CD4-positive, CD25-positive, alpha-beta regulatory T cell (primary cell): ENCODE data around the gene TAT. TPM values are rescaled to one million over a fixed set of nuclear protein-coding genes. Genes with fewer than 3 reads are reported as not detected.
"Not testable (repeated sequence)": the region's sequence is repeated elsewhere in the genome, so short reads cannot be mapped to it uniquely, and the experiment has no call there.

Source experiments
- ATAC-seq, 2 donors: fragments of 150-1000 bp; cut with Tn5 transposase; one replicate each; pipeline ENCODE4 v1.10.0; 2021; ENCODE audit warnings: low read depth in 2 of 2, moderate number of reproducible peaks in 2 of 2, moderate library complexity in 1 of 2
- DNase-seq, 3 donors: peaks; one replicate each; pipeline versions ENCODE4 v3.0.0 to v3.0.0-alpha.2; 2012 to 2022; ENCODE audit warnings: mixed read lengths in 1 of 3
- H3K27ac ChIP-seq: one replicate; pipeline ENCODE4 v1.7.0; 2013; ENCODE audit warnings: mild to moderate bottlenecking, low read length; ENCODE audit not compliant: insufficient read depth, poor library complexity, severe bottlenecking
- H3K27me3 ChIP-seq: one replicate; pipeline ENCODE4 v1.7.0; 2013; ENCODE audit warnings: low read length; ENCODE audit not compliant: control insufficient read depth, insufficient read depth
- H3K36me3 ChIP-seq: one replicate; pipeline ENCODE4 v1.7.0; 2013; ENCODE audit warnings: mild to moderate bottlenecking, low read length, moderate library complexity; ENCODE audit not compliant: control insufficient read depth, insufficient read depth
- H3K4me1 ChIP-seq: 2 replicates; pipeline ENCODE4 v1.7.0; 2013; ENCODE audit warnings: mild to moderate bottlenecking, low read length; ENCODE audit not compliant: insufficient read depth, control insufficient read depth, poor library complexity, severe bottlenecking
- H3K4me3 ChIP-seq: one replicate; pipeline ENCODE4 v1.7.0; 2013; ENCODE audit warnings: low read depth, mild to moderate bottlenecking, low read length, moderate library complexity
- H3K9me3 ChIP-seq, 2 experiments: 1 replicate in 1 of 2; 2 replicates in 1 of 2; pipeline ENCODE4 v1.7.0; 2013; ENCODE audit warnings: low read length in 2 of 2, mild to moderate bottlenecking in 1 of 2, moderate library complexity in 1 of 2; ENCODE audit not compliant: control insufficient read depth in 2 of 2
- H3K27ac Mint-ChIP-seq, 3 donors: one replicate each; pipeline ENCODE4 v1.8.0; 2020 to 2022; ENCODE audit warnings: mild to moderate bottlenecking in 3 of 3, mixed read lengths in 3 of 3, moderate library complexity in 2 of 3
- H3K27me3 Mint-ChIP-seq: one replicate; pipeline ENCODE4 v1.8.0; 2022; ENCODE audit warnings: mild to moderate bottlenecking, mixed read lengths
- H3K36me3 Mint-ChIP-seq: one replicate; pipeline ENCODE4 v1.8.0; 2020; ENCODE audit warnings: mixed read lengths
- H3K4me1 Mint-ChIP-seq, 4 donors: one replicate each; pipeline ENCODE4 v1.8.0; 2020 to 2022; ENCODE audit warnings: mixed read lengths in 4 of 4, mild to moderate bottlenecking in 1 of 4
- H3K4me3 Mint-ChIP-seq, 4 donors: one replicate each; pipeline ENCODE4 v1.8.0; 2020 to 2022; ENCODE audit warnings: mild to moderate bottlenecking in 4 of 4, mixed read lengths in 4 of 4, moderate library complexity in 3 of 4
- H3K9me3 Mint-ChIP-seq, 7 donors: one replicate each; pipeline ENCODE4 v1.8.0; 2020 to 2022; ENCODE audit warnings: mixed read lengths in 7 of 7, mild to moderate bottlenecking in 3 of 7, moderate library complexity in 2 of 7
- polyA plus RNA-seq, 4 donors: library from polyadenylated mRNA; unstranded; fragments of 300-500 nt; fragmentation: Illumina TruSeq; gene quantifications; one replicate each; pipeline ENCODE4 v1.2.3, GENCODE V29; 2021
- total RNA-seq: library from RNA; stranded (reverse); gene quantifications from one replicate; pipeline ENCODE4 v1.2.3, GENCODE V29; 2022

TAT gene
- total and polyA plus RNA-seq, 5 donors from 2014 or later: 0.06 to 0.23 (median 0.14) TPM; not detected in 2

DNA sequence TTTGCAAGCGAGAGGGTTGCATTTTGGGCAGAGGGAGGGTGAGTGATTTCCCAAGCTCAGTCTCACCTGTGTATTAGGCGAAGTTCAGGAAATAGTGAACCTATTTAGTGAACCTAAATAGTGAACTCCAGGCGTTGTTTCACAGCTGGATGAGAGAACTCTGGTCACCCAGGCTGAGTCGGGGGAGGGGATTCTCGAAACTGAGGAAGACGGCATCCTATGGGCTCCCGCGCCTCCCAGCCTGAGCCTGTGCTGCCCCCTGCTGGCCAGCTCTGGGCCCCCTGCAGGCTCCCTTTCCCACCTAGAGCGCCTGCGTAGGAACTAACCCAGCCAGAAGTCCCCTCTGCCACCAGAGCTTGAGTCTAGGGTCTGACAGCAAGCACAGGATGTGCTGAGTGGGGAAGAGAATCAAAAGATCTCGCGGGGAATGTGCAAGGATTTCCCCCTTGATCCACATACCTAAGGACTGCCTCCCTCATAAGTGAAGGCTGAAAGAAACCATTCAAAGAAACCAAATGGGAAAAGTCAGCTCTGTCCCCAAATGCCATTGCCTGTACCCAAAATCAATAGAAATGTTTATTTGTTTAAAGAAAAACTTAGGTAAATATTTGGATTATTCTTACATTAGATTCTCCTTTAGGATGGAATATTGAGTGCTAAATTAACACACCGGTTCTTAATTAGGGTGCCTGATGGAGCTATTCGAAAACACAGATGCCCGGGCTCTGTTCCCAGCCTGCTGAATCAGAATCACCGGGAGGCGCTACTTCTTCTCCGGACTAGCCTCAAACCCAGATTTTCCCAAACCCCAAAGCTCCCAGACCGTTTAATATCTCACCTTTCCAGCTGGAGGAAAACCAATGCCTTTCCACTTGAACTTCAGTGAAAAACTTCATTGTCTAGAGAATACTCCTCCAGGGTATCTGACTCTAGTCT, 34.3 kb upstream of the TAT start:
- peak; percentile 81 to 86 for ATAC-seq
- peaks cover 34% of the 10 kb centered on the region for H3K27me3 Mint-ChIP-seq
- H3K4me3 ChIP-seq: peak overlapping the region; percentile 26
- peak; percentile 54 to 73 (median 58) for DNase-seq
- H3K27ac Mint-ChIP-seq: no peak overlapping the region
- H3K4me3 Mint-ChIP-seq: no peak overlapping the region
- no peaks in the 10 kb centered on the region for H3K36me3 ChIP-seq
- no peak overlapping the region for H3K27ac ChIP-seq
- H3K4me1 ChIP-seq: peaks cover 5% of the 10 kb centered on the region
- peaks cover 2% of the 10 kb centered on the region for H3K27me3 ChIP-seq
- no peaks in the 10 kb centered on the region for H3K36me3 Mint-ChIP-seq
- peaks cover 0 to 5% (median 2%) of the 10 kb centered on the region in 4 donors for H3K4me1 Mint-ChIP-seq
- no peaks in the 10 kb centered on the region for H3K9me3 Mint-ChIP-seq
- H3K9me3 ChIP-seq: no peaks in the 10 kb centered on the region

DNA sequence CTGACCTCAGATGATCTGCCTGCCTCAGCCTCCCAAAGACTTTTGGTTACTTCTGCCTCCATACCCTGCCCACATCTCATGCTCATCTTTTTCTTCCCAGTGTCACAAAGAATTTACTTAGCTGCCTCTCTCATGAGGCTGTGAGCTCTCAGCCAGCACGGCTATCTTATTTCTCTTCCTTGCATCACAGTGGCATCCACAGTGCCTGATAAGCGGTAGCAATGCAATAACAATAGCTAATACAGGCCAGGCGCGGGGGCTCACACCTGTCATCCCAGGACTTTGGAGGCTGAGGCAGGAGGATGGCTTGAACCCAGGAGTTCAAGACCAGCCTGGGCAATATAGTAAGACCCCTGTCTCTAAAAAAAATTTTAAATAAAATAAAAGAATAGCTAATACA, 33.6 kb upstream of the TAT start:
- no peak overlapping the region for H3K27ac Mint-ChIP-seq
- Histone ChIP-seq H3K27me3 (peaks cover 2% of the 10 kb centered on the region), H3K4me1 (peaks cover 5% of the 10 kb centered on the region), H3K9me3 (no peaks in the 10 kb centered on the region), H3K27ac (no peak overlapping the region), H3K36me3 (no peaks in the 10 kb centered on the region), H3K4me3 (no peak overlapping the region)
- H3K4me1 Mint-ChIP-seq: peaks cover 0 to 5% (median 2%) of the 10 kb centered on the region in 4 donors
- ATAC-seq (no peak), DNase-seq (no peak)
- peaks cover 28% of the 10 kb centered on the region for H3K27me3 Mint-ChIP-seq
- H3K9me3 Mint-ChIP-seq: no peaks in the 10 kb centered on the region
- no peak overlapping the region for H3K4me3 Mint-ChIP-seq
- H3K36me3 Mint-ChIP-seq: no peaks in the 10 kb centered on the region

DNA sequence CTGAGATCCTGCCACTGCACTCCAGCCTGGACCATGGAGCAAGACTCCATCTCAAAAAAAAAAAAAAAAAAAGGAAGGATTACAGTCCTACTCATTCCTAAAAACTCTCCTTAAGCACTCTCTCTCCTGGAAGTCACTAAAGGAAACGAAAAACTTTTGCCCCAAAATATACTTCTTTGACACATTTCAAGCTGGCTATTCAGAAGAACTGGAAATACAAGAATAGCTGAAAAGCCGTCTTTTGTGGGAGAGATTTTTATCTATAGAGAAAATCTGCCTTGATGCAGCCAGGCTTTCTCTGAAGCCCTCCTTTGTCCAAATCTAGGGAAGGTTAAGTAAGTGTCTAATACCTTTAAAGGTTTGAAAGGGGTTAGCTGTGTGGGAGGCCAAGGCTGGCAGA, 32.2 kb upstream of the TAT start:
- H3K4me1 ChIP-seq: peaks cover 5% of the 10 kb centered on the region
- no peak overlapping the region for H3K27ac ChIP-seq
- peaks cover 2% of the 10 kb centered on the region for H3K27me3 ChIP-seq
- DNase-seq (no peak), ATAC-seq (no peak)
- no peak overlapping the region for H3K4me3 Mint-ChIP-seq
- no peaks in the 10 kb centered on the region for H3K9me3 ChIP-seq
- no peak overlapping the region for H3K4me3 ChIP-seq
- peaks cover 28% of the 10 kb centered on the region for H3K27me3 Mint-ChIP-seq
- no peaks in the 10 kb centered on the region for H3K36me3 ChIP-seq
- peaks cover 0 to 5% (median 2%) of the 10 kb centered on the region in 4 donors for H3K4me1 Mint-ChIP-seq
- H3K27ac Mint-ChIP-seq: peak overlapping the region in 1 of 3 donors; percentile 11
- H3K36me3 Mint-ChIP-seq: no peaks in the 10 kb centered on the region
- H3K9me3 Mint-ChIP-seq: no peaks in the 10 kb centered on the region

DNA sequence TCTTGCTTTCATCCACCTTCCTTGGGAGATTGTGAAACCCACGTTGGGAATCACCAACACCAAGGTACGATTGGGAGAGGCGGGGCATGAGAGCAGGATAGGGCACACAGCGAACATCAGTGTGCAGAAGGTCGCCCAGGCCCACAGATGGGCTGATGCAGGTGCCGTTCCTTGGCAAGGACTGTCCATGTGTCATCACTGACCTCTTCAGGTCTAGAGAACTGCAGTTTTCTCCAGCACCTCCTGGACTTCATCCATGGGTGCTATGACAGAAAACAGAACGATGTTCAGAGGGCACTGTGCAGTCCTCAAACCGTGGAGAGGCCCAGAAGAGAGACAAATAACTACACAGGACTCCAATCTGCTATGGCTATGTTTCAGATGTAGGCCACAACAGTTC, 23.9 kb upstream of the TAT start:
- Mint-ChIP-seq H3K27ac (no peak overlapping the region), H3K36me3 (no peaks in the 10 kb centered on the region), H3K9me3 (peaks cover 0 to 2% (median 0%) of the 10 kb centered on the region in 7 donors), H3K4me1 (no peaks in the 10 kb centered on the region), H3K4me3 (no peak overlapping the region), H3K27me3 (peaks cover 11% of the 10 kb centered on the region)
- DNase-seq: no peak
- ATAC-seq: no peak
- H3K27me3 ChIP-seq: no peaks in the 10 kb centered on the region
- no peaks in the 10 kb centered on the region for H3K9me3 ChIP-seq
- no peaks in the 10 kb centered on the region for H3K4me1 ChIP-seq
- H3K27ac ChIP-seq: no peak overlapping the region
- H3K4me3 ChIP-seq: no peak overlapping the region
- H3K36me3 ChIP-seq: no peaks in the 10 kb centered on the region

DNA sequence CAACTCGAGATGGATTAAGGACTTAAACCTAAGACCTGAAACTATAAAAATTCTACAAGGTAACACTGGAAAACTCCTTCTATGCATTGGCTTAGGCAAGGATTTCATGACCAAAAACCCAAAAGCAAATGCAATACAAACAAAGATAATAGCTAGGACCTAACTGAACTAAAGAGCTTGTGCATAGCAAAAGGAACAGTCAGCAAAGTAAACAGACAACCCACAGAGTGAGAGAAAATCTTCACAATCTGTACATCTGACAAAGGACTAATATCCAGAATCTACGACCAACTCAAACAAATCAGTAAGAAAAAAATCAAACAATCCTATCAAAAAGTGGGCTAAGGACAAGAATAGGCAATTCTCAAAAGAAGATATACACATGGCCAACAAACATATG, 21.5 kb upstream of the TAT start:
- not testable (repeated sequence) for H3K27ac ChIP-seq, ATAC-seq, H3K4me1 Mint-ChIP-seq, H3K36me3 Mint-ChIP-seq, H3K27ac Mint-ChIP-seq, H3K4me3 ChIP-seq, H3K9me3 Mint-ChIP-seq, H3K36me3 ChIP-seq, H3K4me3 Mint-ChIP-seq, H3K9me3 ChIP-seq, H3K4me1 ChIP-seq, DNase-seq, H3K27me3 ChIP-seq
- H3K27me3 Mint-ChIP-seq: peaks cover 24% of the 10 kb centered on the region

DNA sequence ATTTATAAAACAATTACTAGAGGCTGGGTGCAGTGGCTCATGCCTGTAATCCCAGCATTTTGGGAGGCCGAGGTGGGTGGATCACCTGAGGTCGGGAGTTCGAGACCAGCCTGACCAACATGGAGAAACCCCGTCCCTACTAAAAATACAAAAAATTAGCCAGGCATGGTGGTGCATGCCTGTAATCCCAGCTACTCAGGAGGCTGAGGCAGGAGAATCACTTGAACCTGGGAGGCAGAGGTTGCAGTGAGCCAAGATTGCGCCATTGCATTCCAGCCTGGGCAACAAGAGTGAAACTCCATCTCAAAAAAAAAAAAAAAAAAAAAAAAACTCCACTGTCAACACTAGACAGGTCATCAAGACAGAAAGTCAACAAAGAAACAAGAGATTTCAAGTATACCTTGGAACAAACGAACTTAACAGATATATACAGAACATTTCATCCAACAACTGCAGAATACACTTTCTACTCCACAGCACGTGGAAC, 18.5 kb upstream of the TAT start:
- H3K27ac Mint-ChIP-seq, H3K27ac ChIP-seq, H3K27me3 ChIP-seq, H3K4me3 ChIP-seq, H3K9me3 Mint-ChIP-seq, H3K36me3 ChIP-seq, H3K4me3 Mint-ChIP-seq, H3K9me3 ChIP-seq, H3K4me1 Mint-ChIP-seq, DNase-seq, H3K4me1 ChIP-seq, ATAC-seq, H3K36me3 Mint-ChIP-seq: not testable (repeated sequence)
- H3K27me3 Mint-ChIP-seq: peaks cover 43% of the 10 kb centered on the region

DNA sequence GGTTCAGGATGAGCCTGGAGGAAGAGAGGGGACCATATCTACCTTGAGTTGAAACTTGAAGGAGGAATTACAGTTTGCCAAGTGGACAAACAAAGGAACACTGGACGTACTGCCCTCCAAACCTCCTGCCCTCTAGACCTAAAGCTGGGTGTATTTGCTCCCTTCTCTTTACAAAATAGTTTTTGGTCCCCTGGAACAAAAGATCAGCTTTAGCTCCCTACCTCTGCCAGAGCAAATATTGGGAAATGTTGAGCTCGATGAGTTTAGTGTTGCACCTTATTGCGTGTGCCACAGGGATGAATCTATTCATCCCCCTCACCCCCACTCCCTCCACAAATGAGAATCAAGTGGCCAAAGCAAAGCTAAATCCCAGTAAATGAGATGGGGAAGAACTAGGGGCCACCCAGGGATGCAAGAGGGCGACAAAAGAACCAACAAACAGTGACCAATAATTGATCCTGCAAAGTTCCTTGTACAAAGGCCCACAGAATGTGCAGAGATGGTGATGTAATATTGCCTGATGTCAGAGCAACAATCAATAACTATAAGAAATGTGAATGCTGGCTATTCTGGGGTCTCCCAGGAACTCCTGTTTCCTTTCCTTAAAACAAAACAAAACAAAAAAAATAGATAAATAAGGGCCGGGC, 17.2 kb upstream of the TAT start:
- Histone ChIP-seq H3K4me3 (no peak overlapping the region), H3K4me1 (no peaks in the 10 kb centered on the region), H3K9me3 (no peaks in the 10 kb centered on the region), H3K27me3 (peaks cover 8% of the 10 kb centered on the region), H3K27ac (no peak overlapping the region), H3K36me3 (no peaks in the 10 kb centered on the region)
- ATAC-seq (no peak), DNase-seq (no peak)
- Mint-ChIP-seq H3K4me1 (no peaks in the 10 kb centered on the region), H3K36me3 (no peaks in the 10 kb centered on the region), H3K4me3 (no peak overlapping the region), H3K27ac (no peak overlapping the region), H3K27me3 (peaks cover 43% of the 10 kb centered on the region), H3K9me3 (peaks cover 0 to 4% (median 0%) of the 10 kb centered on the region in 7 donors)
